Measurements from ENCODE around the gene SLC49A3.
"Not testable (repeated sequence)": the region's sequence is repeated elsewhere in the genome, so short reads cannot be mapped to it uniquely, and the experiment has no call there.

Gene SLC49A3

DNA sequence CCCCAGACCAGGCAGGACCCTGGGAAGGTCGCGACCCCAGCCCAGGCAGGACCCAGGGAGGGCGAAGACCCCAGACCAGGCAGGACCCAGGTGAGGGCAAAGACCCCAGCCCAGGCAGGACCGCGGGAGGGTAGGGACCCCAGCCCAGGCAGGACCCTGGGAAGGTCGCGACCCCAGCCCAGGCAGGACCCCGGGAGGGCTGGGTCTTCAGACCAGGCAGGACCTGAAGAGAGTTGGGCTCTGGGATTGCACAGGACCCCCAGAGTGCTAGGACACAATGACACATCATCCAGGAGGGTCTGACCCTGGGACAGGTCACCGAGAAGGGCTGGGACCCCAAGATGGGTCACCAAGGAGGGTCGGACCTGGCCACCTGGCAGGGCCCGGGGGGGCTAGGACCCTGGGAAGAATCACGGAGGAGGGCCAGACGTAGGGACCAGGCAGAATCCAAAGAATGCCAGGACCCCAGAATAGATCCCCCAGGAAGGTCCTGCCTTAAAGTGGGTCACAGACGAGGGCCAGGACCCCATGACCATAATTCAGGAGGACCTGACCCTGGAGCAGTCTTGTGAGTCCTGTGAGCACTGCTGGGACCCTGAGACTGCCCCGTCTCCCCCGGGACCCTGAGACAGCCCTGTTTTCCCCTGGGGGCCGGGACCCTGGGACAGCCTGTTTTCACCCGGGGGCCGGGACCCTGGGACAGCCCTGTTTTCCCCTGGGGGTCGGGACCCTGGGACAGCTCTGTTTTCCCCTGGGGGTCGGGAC, 18.1 kb upstream of the SLC49A3 start:
- DNase-seq (ENCODE audit: insufficient read length) (no peak), FAIRE-seq (no peak)
- no peak for TF ChIP-seq POLR2AphosphoS5 (IDR thresholded peaks at IDR 0.05; ENCODE audit: low read depth, low read length)
- no peak for TF ChIP-seq POLR2A (IDR thresholded peaks at IDR 0.05; ENCODE audit: low read depth, low read length)
- TF ChIP-seq TAF1 (IDR thresholded peaks at IDR 0.05; ENCODE audit: borderline replicate concordance, low read depth, low read length): no peak

- not testable (repeated sequence) for FAIRE-seq; DNase-seq (ENCODE audit: insufficient read length)
These were observed 17.2 kb upstream of the SLC49A3 start for GRCh38 chr4:706083-706633.

DNA sequence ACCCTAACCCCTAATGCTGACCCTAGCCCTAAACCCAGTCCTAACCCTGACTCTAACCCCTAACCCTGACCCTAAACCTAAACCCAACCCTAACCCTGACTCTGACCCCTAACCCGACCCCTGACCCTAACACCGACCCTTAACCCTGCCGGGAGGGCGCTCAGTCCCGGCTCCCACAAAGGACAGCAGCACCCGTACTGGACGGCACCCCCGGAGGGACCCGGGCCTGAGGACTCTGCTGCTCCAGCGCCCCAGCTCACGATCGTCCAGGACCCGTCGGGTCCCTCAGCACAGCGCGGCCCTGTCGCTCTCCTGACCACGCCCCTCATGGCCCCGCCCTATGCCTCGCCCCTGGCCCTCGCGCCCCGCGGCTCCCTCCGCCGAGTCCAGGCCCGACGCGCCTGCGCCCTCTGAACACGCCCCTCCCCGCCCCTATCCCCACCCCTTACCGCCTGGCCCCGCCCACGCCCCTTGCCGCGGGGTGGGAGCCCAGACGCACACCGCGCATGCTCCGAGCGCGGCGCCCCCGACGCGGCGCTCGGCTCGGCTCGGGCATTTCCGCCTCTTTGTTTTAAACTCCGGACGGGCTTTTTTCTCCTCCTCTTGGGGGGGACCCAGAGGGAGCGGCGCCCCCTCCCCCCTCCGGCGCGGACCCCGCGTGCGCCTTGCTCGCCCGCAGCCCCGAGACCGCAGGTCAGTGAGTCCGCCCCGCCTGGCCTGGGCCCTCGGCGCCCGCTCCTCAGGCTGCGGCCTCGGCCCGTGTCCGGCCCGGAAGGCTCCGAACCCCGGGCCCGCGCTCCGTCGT, 16.5 kb upstream of the SLC49A3 start, which contains the start of gene PCGF3:
Gene PCGF3 (plus strand): TSS at position 555 of the 805 bp plus-strand sequence. CDS start 27,849 bp downstream, outside the sequence.
- TF ChIP-seq POLR2A (IDR thresholded peaks at IDR 0.05; ENCODE audit: low read depth, low read length) (no peak; the same call in 1 of the 2 replicates), TAF1 (IDR thresholded peaks at IDR 0.05; ENCODE audit: borderline replicate concordance, low read depth, low read length) (no peak), POLR2AphosphoS5 (IDR thresholded peaks at IDR 0.05; ENCODE audit: low read depth, low read length) (no peak)
- FAIRE-seq (peak; percentile 94), DNase-seq (ENCODE audit: insufficient read length) (peak; percentile 100)

DNA sequence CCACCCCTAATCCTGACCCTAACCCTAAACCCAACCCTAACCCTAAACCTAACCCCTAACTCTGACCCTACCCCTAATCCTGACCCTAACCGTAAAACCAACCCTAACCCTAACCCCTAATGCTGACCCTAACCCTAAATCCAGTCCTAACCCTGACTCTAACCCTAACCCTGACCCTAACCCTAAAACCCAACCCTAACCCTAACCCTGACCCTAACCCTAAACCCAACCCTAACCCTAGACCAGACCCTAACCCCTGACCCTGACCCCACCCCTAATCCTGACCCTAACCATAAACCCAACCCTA, 16.0 kb upstream of the SLC49A3 start:
- no peak for DNase-seq (ENCODE audit: insufficient read length)
- no peak for FAIRE-seq
- no peak for TF ChIP-seq POLR2A (IDR thresholded peaks at IDR 0.05; ENCODE audit: low read depth, low read length)
- TF ChIP-seq TAF1 (IDR thresholded peaks at IDR 0.05; ENCODE audit: borderline replicate concordance, low read depth, low read length): no peak
- TF ChIP-seq POLR2AphosphoS5 (IDR thresholded peaks at IDR 0.05; ENCODE audit: low read depth, low read length): no peak

- no peak for TF ChIP-seq POLR2A (IDR thresholded peaks at IDR 0.05; ENCODE audit: low read depth, low read length)
- TF ChIP-seq TAF1 (IDR thresholded peaks at IDR 0.05; ENCODE audit: borderline replicate concordance, low read depth, low read length): no peak
- no peak for TF ChIP-seq POLR2AphosphoS5 (IDR thresholded peaks at IDR 0.05; ENCODE audit: low read depth, low read length)
- DNase-seq (ENCODE audit: insufficient read length): no peak
- FAIRE-seq: no peak
These were observed 15.4 kb upstream of the SLC49A3 start for GRCh38 chr4:704198-704891.

GRCh38 chr4:703336-704197, 14.6 kb upstream of the SLC49A3 start:
- DNase-seq (ENCODE audit: insufficient read length) (no peak), FAIRE-seq (no peak)
- TF ChIP-seq TAF1 (IDR thresholded peaks at IDR 0.05; ENCODE audit: borderline replicate concordance, low read depth, low read length) (no peak), POLR2AphosphoS5 (IDR thresholded peaks at IDR 0.05; ENCODE audit: low read depth, low read length) (no peak), POLR2A (IDR thresholded peaks at IDR 0.05; ENCODE audit: low read depth, low read length) (no peak)

- DNase-seq (ENCODE audit: insufficient read length) (no peak), FAIRE-seq (no peak)
- TF ChIP-seq POLR2A (IDR thresholded peaks at IDR 0.05; ENCODE audit: low read depth, low read length) (no peak), POLR2AphosphoS5 (IDR thresholded peaks at IDR 0.05; ENCODE audit: low read depth, low read length) (no peak)
These were observed 13.7 kb upstream of the SLC49A3 start for GRCh38 chr4:702618-703048.

GRCh38 chr4:700587-701264, 11.8 kb upstream of the SLC49A3 start:
- FAIRE-seq (no peak), DNase-seq (ENCODE audit: insufficient read length) (no peak)
- TF ChIP-seq POLR2A (IDR thresholded peaks at IDR 0.05; ENCODE audit: low read depth, low read length) (no peak), TAF1 (IDR thresholded peaks at IDR 0.05; ENCODE audit: borderline replicate concordance, low read depth, low read length) (no peak), POLR2AphosphoS5 (IDR thresholded peaks at IDR 0.05; ENCODE audit: low read depth, low read length) (no peak)

GRCh38 chr4:699816-700580, 11.0 kb upstream of the SLC49A3 start:
- TF ChIP-seq POLR2AphosphoS5 (IDR thresholded peaks at IDR 0.05; ENCODE audit: low read depth, low read length) (no peak), POLR2A (IDR thresholded peaks at IDR 0.05; ENCODE audit: low read depth, low read length) (peak; percentile 8; the same call in 1 of the 2 replicates), TAF1 (IDR thresholded peaks at IDR 0.05; ENCODE audit: borderline replicate concordance, low read depth, low read length) (no peak)
- FAIRE-seq (no peak), DNase-seq (ENCODE audit: insufficient read length) (no peak)

- not testable (repeated sequence) for DNase-seq (ENCODE audit: insufficient read length)
These were observed 5.5 kb upstream of the SLC49A3 start for GRCh38 chr4:694341-694940.

More at GRCh38 chr4:694341-694940, 5.5 kb upstream of the SLC49A3 start:
- FAIRE-seq: not testable (repeated sequence)
